ENCODE data around the gene RNF13.
A peak's percentile ranks its signal among the peaks of the same experiment; 100 is the strongest.
"Not testable (repeated sequence)": the region's sequence is repeated elsewhere in the genome, so short reads cannot be mapped to it uniquely, and the experiment has no call there.

The RNF13 gene

DNA sequence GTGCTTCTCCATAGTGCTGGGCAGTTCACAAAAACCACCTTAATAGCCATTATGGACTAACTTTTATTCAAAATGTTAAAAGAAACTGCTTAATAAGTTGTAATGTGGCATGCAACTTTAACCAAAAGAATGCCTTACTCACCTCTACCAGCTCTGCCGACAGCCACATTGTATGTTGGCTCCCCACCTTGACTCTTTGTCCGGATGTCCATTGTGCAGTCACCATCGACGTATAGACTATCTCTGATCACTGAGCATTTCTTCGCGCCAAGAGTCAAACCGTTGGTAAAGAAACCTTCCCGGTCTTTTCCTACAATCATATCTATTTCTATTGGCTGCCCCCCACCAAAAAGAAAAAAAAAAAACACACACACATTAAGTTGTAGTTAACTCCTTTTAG is 155.2 kb downstream of the RNF13 start:
- DNase-seq (no peak), ATAC-seq (replicated peaks) (no peak)
- peaks cover 9 to 17% of the 10 kb centered on the region in 2 donors for H3K4me1 Mint-ChIP-seq (ENCODE audit: low read depth in 2 of 2)
- peaks cover 8 to 13% of the 10 kb centered on the region in 2 donors for H3K27me3 Mint-ChIP-seq
- H3K27ac Mint-ChIP-seq, result no peak overlapping the region
- no peaks in the 10 kb centered on the region for H3K9me3 Mint-ChIP-seq
- peaks cover 11% of the 10 kb centered on the region for H3K36me3 Mint-ChIP-seq (ENCODE audit: insufficient read depth)
- no peak overlapping the region for H3K4me3 Mint-ChIP-seq

DNA sequence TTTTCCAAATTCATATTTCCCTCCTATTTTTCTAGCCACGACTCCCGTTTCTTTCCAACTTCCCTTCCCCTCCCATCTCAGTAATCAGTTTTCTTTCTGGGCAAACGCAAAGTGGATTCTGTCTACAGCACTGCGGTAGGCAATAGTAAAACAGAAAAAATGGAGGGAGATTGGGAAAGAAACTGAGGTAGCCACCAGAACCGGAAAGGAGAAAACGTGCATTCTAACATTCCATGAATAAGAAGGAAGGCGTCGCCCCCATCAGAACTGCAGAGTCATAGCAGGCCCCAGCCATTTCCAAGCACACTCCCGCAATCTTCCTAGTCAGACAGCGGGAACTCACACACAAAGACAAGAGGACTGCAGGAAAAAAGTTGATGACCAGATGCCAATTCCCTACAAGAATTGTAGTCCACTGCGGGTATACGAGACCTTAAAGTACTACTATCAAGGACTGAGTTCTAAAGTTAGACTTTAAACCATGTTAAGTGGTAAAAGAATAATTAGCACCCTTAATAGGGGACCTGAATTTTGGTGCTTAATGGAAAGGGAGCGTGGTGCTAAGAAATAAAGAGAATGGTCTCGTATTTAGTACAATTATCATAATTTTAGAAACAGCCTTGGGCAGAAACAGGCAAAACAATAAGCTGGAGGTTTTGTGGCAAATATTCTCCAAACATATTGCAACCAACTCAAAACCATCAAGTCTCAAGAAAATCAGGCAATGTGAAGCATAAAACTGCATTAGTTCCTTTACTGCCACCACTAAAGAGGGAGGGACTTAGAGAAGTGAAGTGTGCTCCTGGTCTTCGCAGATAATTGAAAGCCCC is 156.3 kb downstream of the RNF13 start:
- H3K4me1 Mint-ChIP-seq (ENCODE audit: low read depth in 2 of 2), result peaks cover 9 to 17% of the 10 kb centered on the region in 2 donors
- peaks cover 8 to 13% of the 10 kb centered on the region in 2 donors for H3K27me3 Mint-ChIP-seq
- peak overlapping the region in 1 of 2 donors; percentile 79 for H3K27ac Mint-ChIP-seq
- peak overlapping the region; percentile 85 to 92 for H3K4me3 Mint-ChIP-seq
- no peaks in the 10 kb centered on the region for H3K9me3 Mint-ChIP-seq
- ATAC-seq (replicated peaks) (no peak), DNase-seq (no peak)
- peaks cover 11% of the 10 kb centered on the region for H3K36me3 Mint-ChIP-seq (ENCODE audit: insufficient read depth)

DNA sequence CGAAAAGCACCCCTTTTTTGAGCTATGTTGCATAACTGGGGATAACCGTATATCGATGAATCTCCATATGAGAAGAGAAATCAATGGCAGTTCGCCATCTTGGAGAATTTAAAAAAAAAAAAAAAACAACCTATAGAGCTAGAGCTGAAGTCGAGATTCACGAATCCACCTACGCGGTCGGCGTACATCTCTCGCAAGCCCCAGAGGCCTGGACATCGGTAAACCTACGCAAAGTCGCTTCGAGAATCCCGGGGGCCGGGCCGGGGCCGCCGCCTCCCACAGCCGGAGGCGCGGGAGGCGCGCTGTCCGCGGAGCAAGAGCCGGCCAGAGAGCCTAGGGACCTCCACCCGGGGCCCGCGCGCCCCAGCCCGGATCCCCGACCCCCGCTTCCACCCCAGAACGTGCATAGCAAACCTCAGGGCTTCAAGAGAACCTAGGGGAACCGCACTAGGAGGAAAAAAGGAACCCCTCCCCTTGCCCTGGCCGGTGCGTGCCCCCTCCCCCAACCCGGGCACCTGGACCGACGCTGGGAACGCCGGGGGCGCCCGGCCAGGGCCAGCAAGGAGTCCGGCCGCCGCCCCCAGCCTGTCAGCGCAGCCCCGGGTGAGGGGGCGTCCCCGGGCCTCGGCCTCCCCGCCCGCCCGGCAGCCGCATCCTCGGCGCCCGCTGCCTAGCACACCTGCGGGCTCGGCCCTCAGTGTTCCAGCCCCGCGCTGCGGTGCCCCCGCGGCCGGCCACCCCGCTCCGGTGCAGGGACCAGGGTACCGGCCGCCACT is 157.1 kb downstream of the RNF13 start:
- peak overlapping the region in 1 of 2 donors; percentile 79 for H3K27ac Mint-ChIP-seq
- H3K4me1 Mint-ChIP-seq (ENCODE audit: low read depth in 2 of 2), result peaks cover 9 to 17% of the 10 kb centered on the region in 2 donors
- peaks cover 8% of the 10 kb centered on the region for H3K36me3 Mint-ChIP-seq (ENCODE audit: insufficient read depth)
- H3K4me3 Mint-ChIP-seq, result peak overlapping the region; percentile 85 to 92
- H3K9me3 Mint-ChIP-seq, result no peaks in the 10 kb centered on the region
- peak; percentile 51 for ATAC-seq (replicated peaks)
- DNase-seq, result peak; percentile 63 to 69 (median 66)
- H3K27me3 Mint-ChIP-seq, result peaks cover 8 to 13% of the 10 kb centered on the region in 2 donors

DNA sequence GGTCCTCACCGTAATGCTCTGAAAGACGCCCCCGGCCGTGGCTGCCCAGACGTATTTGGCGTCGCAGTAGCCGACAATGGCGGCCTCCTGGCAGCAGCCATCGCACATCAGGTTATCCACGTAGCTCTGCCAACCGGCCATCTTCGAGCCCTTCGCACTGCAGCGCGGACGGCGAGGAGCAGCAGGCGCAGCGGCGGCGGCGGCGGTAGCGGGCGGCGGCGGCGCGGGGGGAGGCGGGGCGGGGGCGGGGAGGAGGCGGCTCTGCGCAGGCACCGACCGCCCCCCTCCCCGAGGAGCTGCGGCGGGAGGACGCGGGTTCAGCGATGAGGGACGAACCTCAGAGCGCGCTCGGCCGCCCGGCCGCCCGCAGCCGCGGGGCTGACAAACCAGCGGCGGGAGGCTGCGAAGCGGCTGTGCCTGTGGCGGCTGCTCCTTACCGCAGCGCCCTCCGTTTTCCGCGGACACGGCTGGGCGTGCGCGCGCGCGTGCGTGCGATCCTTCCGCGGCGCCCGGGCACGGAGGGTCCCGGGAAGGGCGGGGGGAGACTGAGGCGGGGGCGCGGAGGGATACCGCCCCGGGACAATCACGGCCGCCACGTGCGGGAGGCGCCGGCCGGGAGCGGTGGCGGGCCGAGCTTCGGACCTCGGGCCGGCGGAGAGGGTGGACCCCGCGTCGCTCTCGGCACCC is 157.8 kb downstream of the RNF13 start, which contains the start of gene PFN2:
Gene PFN2 (minus strand): TSS at position 180 of the 687 bp plus-strand sequence. CDS start 39 bp downstream, at position 141.
- Mint-ChIP-seq H3K4me1 (ENCODE audit: low read depth in 2 of 2) (peaks cover 9 to 17% of the 10 kb centered on the region in 2 donors), H3K9me3 (no peaks in the 10 kb centered on the region), H3K36me3 (ENCODE audit: insufficient read depth) (peaks cover 8% of the 10 kb centered on the region), H3K27ac (peak within 1 kb of the TSS; percentile 44 to 79), H3K27me3 (peaks cover 8 to 13% of the 10 kb centered on the region in 2 donors), H3K4me3 (peak within 1 kb of the TSS; percentile 88 to 93)
- DNase-seq, result peak; percentile 44 to 48 (median 46)
- peak; percentile 70 for ATAC-seq (replicated peaks)

DNA sequence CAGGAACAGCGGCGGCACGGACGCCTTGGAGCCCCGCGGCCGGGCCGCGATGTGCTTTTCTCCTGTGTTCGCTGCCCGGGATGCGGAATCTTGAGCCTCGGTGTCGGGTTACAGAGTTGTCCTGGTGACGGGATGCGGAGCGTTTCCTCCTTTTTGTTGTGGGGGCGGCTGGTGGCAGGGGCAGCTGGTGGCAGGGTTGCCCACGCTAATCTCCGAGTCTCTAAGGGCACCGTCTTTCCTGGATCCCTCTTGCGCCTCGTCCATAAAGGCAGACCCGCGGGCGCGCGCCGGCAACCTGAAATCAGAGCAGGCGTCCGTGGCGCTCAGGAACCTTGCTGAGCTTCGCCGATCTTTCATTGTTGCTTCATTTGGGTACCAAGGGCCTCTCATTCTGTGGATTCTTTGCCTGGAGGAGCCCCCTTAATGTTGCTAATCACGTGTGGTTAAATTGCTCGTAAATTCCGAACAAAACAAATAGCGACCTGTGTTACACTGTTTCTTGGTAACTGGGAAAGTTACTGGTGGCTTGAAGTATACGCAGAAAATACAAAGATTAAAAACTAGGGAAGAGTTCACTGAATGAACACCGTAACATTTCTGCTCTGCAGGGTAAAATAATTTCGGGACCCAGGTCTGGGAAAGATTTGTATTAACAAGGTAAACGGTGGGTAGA is 158.5 kb downstream of the RNF13 start:
- peak; percentile 25 for ATAC-seq (replicated peaks)
- Mint-ChIP-seq H3K27me3 (peaks cover 8 to 18% of the 10 kb centered on the region in 2 donors), H3K36me3 (ENCODE audit: insufficient read depth) (peaks cover 8% of the 10 kb centered on the region), H3K27ac (peak overlapping the region; percentile 44 to 61), H3K4me3 (peak overlapping the region; percentile 88 to 93), H3K9me3 (no peaks in the 10 kb centered on the region), H3K4me1 (ENCODE audit: low read depth in 2 of 2) (peaks cover 9 to 17% of the 10 kb centered on the region in 2 donors)
- peak; percentile 7 to 11 (median 9) for DNase-seq

DNA sequence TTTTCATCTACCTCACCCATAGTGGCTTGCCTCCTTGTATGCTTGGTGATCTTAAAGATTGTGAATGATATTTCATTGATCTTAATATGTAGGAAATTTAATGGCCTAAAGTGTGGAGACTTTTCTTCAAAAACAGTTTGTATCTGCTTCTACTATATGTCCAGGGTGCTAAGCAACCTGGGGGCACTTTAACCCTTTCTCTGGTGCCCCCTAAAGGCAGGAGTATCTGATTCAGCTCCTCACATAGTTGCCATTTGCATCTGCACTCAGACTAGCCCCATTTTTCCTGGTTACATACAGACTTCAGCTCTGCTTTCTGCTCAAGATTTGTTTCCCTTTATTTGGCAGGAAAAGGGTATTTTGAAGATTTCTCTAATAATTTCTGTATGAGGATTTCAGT is 162.9 kb downstream of the RNF13 start:
- ATAC-seq (replicated peaks), result no peak
- H3K4me1 Mint-ChIP-seq (ENCODE audit: low read depth in 2 of 2), result peaks cover 7 to 9% of the 10 kb centered on the region in 2 donors
- peaks cover 6% of the 10 kb centered on the region for H3K36me3 Mint-ChIP-seq (ENCODE audit: insufficient read depth)
- no peak for DNase-seq
- no peaks in the 10 kb centered on the region for H3K9me3 Mint-ChIP-seq
- no peak overlapping the region for H3K27ac Mint-ChIP-seq
- H3K27me3 Mint-ChIP-seq, result peaks cover 8 to 32% of the 10 kb centered on the region in 2 donors
- no peak overlapping the region for H3K4me3 Mint-ChIP-seq

DNA sequence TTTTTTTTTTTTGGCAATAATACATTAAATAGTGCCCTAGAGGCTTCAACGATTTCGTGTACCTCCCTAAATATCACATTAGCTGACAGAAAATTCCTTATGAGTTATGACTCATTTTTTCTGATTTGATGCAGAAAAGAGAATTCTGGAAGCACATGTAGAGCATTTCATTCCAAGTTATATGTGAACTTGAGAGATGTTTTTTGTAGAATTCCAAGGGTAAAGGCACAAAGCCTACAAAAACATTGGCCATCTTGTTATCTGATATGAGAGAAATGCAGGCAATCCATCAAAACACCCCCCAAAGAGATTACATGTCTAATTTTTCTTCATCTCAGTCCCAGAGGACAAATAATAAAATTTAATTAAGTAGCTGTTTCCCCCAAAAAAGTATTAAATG is 164.4 kb downstream of the RNF13 start:
- DNase-seq (no peak), ATAC-seq (replicated peaks) (no peak)
- Mint-ChIP-seq H3K27me3 (peaks cover 0 to 20% of the 10 kb centered on the region in 2 donors), H3K4me3 (no peak overlapping the region), H3K9me3 (no peaks in the 10 kb centered on the region), H3K4me1 (ENCODE audit: low read depth in 2 of 2) (no peaks in the 10 kb centered on the region), H3K36me3 (ENCODE audit: insufficient read depth) (no peaks in the 10 kb centered on the region), H3K27ac (no peak overlapping the region)

DNA sequence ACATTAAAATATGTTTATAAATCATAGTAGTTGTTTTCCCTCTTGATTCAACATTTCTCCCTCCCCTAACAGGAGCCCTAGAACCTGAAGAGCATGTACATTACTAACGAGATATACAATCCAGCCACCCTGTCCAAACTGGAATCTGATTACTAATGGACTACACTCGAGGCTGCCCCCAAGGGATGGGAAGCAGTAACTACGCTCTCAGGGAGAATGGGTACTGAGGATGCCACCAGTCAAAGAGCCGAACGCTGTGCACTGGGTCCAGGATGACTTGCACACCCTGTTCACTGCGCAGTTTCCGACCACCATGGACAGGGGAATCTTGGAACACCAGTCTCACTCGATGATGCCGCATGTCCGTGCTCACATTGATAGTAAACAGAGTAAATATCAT is 169.0 kb downstream of the RNF13 start:
- DNase-seq; H3K36me3 Mint-ChIP-seq (ENCODE audit: insufficient read depth); H3K4me3 Mint-ChIP-seq; H3K9me3 Mint-ChIP-seq; H3K4me1 Mint-ChIP-seq (ENCODE audit: low read depth in 2 of 2); H3K27ac Mint-ChIP-seq: not testable (repeated sequence)
- peaks cover 10 to 30% of the 10 kb centered on the region in 2 donors for H3K27me3 Mint-ChIP-seq
- ATAC-seq (replicated peaks), result peak; percentile 54

DNA sequence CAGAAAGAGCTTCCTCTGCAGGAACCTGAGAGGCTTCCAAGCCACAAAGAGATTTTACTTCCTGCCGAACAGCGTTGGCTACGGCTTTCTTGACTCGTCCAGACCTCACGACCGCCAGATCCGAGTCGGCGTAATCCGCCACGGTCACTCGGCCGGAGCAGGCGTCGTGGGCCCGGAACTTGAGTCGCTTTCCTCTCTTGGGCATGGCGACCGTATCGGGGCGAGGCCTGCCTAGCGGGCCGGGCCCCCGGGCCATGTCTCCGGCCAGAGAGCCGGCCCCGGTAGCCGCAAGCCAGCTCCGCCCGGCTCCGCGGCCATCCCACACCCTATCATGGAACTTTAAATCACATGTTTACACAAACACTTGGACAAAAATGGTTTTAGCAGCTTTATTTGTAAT is 170.0 kb downstream of the RNF13 start:
- ATAC-seq (replicated peaks); H3K27ac Mint-ChIP-seq; H3K9me3 Mint-ChIP-seq; DNase-seq; H3K36me3 Mint-ChIP-seq (ENCODE audit: insufficient read depth); H3K4me1 Mint-ChIP-seq (ENCODE audit: low read depth in 2 of 2); H3K4me3 Mint-ChIP-seq: not testable (repeated sequence)
- peaks cover 10 to 22% of the 10 kb centered on the region in 2 donors for H3K27me3 Mint-ChIP-seq

DNA sequence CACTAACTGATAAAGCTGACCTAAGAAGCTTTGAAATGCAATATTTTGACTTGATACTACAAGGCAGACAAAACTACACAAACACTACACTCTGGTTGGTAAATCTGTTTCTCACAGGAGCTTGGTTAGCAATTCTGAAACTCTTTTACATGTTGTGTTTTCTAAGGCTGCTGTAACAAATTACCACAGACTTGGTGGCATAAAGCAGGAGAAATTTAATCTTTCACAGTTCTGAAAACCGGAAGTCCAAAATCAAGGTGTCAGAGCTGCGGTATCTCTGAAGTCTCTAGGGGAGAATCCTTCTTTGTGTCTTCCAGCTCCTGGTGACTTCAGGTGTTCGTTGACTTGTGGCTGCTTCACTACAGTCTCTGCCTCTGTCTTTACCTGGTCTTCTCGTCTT is 170.6 kb downstream of the RNF13 start:
- Mint-ChIP-seq H3K4me1 (ENCODE audit: low read depth in 2 of 2) (no peaks in the 10 kb centered on the region), H3K9me3 (no peaks in the 10 kb centered on the region), H3K27me3 (peaks cover 10 to 19% of the 10 kb centered on the region in 2 donors), H3K36me3 (ENCODE audit: insufficient read depth) (no peaks in the 10 kb centered on the region), H3K4me3 (no peak overlapping the region), H3K27ac (no peak overlapping the region)
- ATAC-seq (replicated peaks), result no peak
- DNase-seq, result no peak

DNA sequence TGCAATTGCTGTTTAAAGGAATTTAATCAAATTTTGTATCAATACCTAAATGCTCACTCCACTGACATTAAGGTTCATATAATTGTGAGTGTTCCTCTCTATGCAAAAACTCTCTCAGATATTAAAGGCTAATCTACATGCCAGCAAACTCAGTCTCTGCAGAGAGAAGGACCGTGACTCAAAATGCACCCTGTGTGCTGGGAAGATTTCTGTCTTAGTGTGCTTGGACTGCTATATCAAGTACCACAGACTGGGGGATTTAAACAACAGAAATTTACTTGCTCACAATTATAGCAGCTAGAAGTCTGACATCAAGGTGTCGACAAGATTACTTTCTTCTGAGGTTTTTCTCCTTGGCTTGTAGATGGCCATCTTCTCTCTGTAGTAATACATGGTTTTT is 176.3 kb downstream of the RNF13 start:
- DNase-seq (no peak), ATAC-seq (replicated peaks) (no peak)
- H3K4me1 Mint-ChIP-seq (ENCODE audit: low read depth in 2 of 2), result no peaks in the 10 kb centered on the region
- H3K9me3 Mint-ChIP-seq, result peaks cover 0 to 2% of the 10 kb centered on the region in 2 donors
- H3K27me3 Mint-ChIP-seq, result peaks cover 45 to 51% of the 10 kb centered on the region in 2 donors
- no peaks in the 10 kb centered on the region for H3K36me3 Mint-ChIP-seq (ENCODE audit: insufficient read depth)
- no peak overlapping the region for H3K27ac Mint-ChIP-seq
- H3K4me3 Mint-ChIP-seq, result no peak overlapping the region

DNA sequence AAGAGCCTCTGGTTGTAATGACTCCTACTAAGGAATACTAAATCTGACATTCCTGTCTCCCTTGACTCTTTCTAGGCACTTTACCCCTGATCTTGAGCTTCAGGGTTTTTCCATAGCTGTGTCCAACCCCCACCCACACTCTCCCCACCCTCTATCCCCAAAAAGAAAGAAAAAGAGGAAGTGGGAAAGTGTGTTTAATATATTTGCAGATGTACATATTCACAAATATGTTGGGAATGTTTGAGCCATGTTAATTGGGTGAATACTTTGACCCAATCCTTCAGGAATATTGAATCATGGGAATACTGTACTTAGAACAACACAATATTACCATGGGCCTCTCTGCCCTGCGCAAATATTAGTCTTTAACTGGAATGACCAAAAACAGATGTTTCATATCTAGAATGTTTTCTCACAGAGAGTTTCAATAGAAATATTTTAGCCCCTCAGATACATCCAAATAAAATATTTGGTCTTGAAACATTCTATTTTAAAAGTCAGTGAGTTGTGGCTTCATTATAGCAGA is 177.5 kb downstream of the RNF13 start:
- peaks cover 0 to 7% of the 10 kb centered on the region in 2 donors for H3K9me3 Mint-ChIP-seq
- no peak overlapping the region for H3K4me3 Mint-ChIP-seq
- no peaks in the 10 kb centered on the region for H3K36me3 Mint-ChIP-seq (ENCODE audit: insufficient read depth)
- ATAC-seq (replicated peaks) (no peak), DNase-seq (no peak)
- no peaks in the 10 kb centered on the region for H3K4me1 Mint-ChIP-seq (ENCODE audit: low read depth in 2 of 2)
- no peak overlapping the region for H3K27ac Mint-ChIP-seq
- peaks cover 42 to 47% of the 10 kb centered on the region in 2 donors for H3K27me3 Mint-ChIP-seq
